ENCODE measurements around the gene ABHD5.

ABHD5 gene

GRCh38 chr3:43759297-43759782, 68.6 kb downstream of the ABHD5 start:
- no peak for DNase-seq

- DNase-seq, result no peak
Measured at GRCh38 chr3:43759938-43760337, 69.2 kb downstream of the ABHD5 start.

GRCh38 chr3:43760938-43761337, 70.2 kb downstream of the ABHD5 start:
- DNase-seq, result no peak

- no peak for DNase-seq
Measured at GRCh38 chr3:43762451-43762850, 71.7 kb downstream of the ABHD5 start.

- DNase-seq, result no peak
Measured at GRCh38 chr3:43764056-43764455, 73.3 kb downstream of the ABHD5 start.

GRCh38 chr3:43764471-43764870, 73.7 kb downstream of the ABHD5 start:
- DNase-seq, result no peak

- no peak for DNase-seq
Measured at GRCh38 chr3:43765521-43765971, 74.8 kb downstream of the ABHD5 start.

- DNase-seq, result no peak
Measured at GRCh38 chr3:43766672-43767465, 76.1 kb downstream of the ABHD5 start.

- no peak for DNase-seq
Measured at GRCh38 chr3:43768381-43768973, 77.7 kb downstream of the ABHD5 start.

- peak; percentile 80 for DNase-seq
Measured at GRCh38 chr3:43769097-43769884, 78.6 kb downstream of the ABHD5 start.

- DNase-seq, result no peak
Measured at GRCh38 chr3:43769885-43770425, 79.2 kb downstream of the ABHD5 start.

GRCh38 chr3:43770426-43771103, 79.8 kb downstream of the ABHD5 start:
- DNase-seq, result peak; percentile 31

- no peak for DNase-seq
Measured at GRCh38 chr3:43771610-43772009, 80.9 kb downstream of the ABHD5 start.

- DNase-seq, result no peak
Measured at GRCh38 chr3:43773273-43774094, 82.7 kb downstream of the ABHD5 start.

- DNase-seq, result no peak
Measured at GRCh38 chr3:43774799-43775198, 84.1 kb downstream of the ABHD5 start.

- DNase-seq, result no peak
Measured at GRCh38 chr3:43776101-43776500, 85.4 kb downstream of the ABHD5 start.

GRCh38 chr3:43779850-43780249, 89.1 kb downstream of the ABHD5 start:
- DNase-seq, result no peak

GRCh38 chr3:43782541-43782940, 91.8 kb downstream of the ABHD5 start:
- no peak for DNase-seq

Measured in NCI-H345 (cell line).